Epithelial cell of alveolus of lung (primary cell): ENCODE results near the gene PEG3. TPM values are rescaled to one million over a fixed set of nuclear protein-coding genes. Genes with fewer than 3 reads are reported as not detected.

Experiments
- total RNA-seq: library from RNA; depleted of rRNA; stranded (reverse); fragments of >200 nt; gene quantifications from 2 replicates; pipeline ENCODE4 v1.2.1, GENCODE V29; 2015

The PEG3 gene
- total RNA-seq = 1.4 and 2.2 TPM in 2 replicates

DNA sequence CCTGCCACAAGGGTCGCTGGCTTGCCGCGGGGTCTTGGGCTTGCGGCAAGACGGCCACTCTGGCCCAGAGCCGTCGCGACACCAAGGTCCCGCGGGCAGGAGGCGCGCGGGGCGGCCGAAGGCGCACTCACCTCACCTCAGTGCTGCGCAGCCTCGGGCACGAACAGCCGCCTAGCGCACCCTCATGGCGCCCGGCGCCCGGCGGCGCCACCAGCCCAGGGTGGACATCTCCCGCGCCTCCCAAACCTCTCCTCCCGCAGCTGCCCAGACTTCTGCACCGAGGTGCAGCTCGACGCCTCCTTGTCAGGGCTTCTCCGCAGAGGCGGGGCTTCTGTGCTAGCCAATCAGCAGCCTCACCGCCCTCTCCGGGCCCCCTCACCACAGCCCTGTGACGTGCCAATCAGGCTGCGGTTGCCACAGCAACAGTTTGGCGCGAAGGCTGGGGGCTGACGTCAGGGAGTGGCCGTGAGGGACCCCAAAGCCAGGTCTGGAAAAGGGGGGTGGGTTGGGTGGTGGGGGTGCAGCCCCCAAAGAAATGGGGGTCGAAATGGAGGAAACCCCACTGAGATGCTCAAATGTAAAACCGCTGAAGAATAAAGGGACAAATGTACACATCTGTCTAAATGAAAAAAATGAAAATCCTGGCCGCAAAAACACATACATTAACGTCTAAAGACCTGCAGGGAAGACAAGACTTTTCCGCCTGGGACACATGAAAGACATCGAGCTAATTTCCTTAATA, at the start of gene PEG3, which contains the start of gene ZIM2:
Gene PEG3 (minus strand): TSS at position 276 of the 742 bp plus-strand sequence. CDS start 16,071 bp downstream, outside the sequence.
Gene ZIM2 (minus strand): TSS at position 276 of the 742 bp plus-strand sequence. CDS start 16,449 bp downstream, outside the sequence.

Other genes with a start within 250 kb of the PEG3 start
- 7.0 and 11.7 TPM in 2 replicates for gene ZNF71, start 245.4 kb downstream of the PEG3 start, total RNA-seq
- 3.0 TPM in 1 of 2 replicates, not detected in the other for gene SMIM17, start 197.6 kb downstream of the PEG3 start, total RNA-seq
- gene ZNF835, start 169.0 kb downstream of the PEG3 start, total RNA-seq = 0.13 and 0.64 TPM in 2 replicates
- 0.08 TPM in 1 of 2 replicates, not detected in the other for gene ZIM2, start within 50 bp of the PEG3 start, total RNA-seq